Inflammatory macrophage treated with lipopolysaccharide for 4 hours (primary cell): ENCODE results near the gene MARK2.

Source experiments
- DNase-seq: peaks from one replicate; pipeline ENCODE4 v3.0.0-alpha.2; 2020

MARK2 gene

GRCh38 chr11:63911440-63911839 lies 72.5 kb downstream of the MARK2 start:
- no peak for DNase-seq

DNA sequence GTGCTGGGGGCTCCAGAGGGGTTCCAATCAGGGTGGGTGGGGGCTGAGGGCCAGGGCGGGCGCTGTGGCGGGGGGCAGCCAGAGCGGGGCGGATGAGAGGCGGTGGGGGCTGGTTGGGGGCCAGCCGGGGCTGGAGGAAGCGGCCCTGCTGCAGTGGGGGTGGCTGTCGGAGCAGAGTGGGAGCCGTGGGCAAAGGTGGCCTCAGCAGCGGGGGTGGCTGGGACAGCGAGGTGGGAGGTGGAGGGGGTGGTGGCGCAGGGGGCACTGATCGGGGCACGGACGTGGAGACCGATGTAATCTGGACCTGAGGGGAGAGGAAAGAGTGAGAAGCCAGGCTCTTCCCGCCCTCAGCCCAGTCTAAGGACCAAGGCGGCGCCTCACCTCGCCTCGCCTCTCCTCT lies 73.0 kb downstream of the MARK2 start:
- DNase-seq = no peak

GRCh38 chr11:63912678-63913077 lies 73.8 kb downstream of the MARK2 start:
- no peak for DNase-seq

- DNase-seq = no peak
These were observed 75.2 kb downstream of the MARK2 start for GRCh38 chr11:63913866-63914830.

DNA sequence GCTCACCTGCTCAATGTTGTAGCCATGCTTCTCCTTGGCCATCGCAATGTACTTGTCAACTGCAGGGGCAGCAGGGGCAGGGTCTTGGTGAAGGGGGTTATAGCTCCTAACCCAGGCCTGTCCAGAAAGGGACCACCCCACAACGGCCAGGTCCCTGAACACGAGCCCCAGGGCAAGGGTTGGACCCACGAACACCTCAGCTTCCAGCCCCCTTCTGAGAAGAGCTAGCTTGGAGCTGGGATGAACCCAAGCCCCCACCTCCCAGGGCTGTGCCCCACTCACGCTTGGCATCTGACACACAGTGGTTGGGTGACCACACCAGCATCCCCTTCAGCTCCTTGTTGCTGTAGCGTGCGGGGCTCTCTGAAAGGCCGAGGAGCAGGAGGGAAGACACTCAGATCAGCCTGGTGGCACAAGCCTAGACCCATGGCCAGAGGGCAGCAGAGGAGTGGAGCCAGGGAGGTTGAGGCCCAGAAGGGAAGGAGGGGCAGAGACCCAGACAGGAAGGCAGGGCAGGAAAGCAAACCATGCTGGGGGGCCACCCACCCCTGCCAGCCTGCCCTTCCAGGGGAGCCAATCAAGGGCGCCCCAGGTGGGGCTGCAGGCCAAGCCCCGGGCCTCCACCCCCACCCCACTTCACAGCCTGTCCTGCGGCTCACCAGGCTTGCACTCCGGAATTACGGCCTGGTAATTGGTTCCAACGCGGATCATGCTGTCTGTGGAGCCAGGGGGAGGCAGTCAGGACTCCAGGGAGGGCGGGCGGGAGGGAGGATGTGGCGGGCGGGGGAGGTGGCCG lies 76.2 kb downstream of the MARK2 start:
- no peak for DNase-seq

- no peak for DNase-seq
These were observed 77.3 kb downstream of the MARK2 start for GRCh38 chr11:63915961-63916836.

DNA sequence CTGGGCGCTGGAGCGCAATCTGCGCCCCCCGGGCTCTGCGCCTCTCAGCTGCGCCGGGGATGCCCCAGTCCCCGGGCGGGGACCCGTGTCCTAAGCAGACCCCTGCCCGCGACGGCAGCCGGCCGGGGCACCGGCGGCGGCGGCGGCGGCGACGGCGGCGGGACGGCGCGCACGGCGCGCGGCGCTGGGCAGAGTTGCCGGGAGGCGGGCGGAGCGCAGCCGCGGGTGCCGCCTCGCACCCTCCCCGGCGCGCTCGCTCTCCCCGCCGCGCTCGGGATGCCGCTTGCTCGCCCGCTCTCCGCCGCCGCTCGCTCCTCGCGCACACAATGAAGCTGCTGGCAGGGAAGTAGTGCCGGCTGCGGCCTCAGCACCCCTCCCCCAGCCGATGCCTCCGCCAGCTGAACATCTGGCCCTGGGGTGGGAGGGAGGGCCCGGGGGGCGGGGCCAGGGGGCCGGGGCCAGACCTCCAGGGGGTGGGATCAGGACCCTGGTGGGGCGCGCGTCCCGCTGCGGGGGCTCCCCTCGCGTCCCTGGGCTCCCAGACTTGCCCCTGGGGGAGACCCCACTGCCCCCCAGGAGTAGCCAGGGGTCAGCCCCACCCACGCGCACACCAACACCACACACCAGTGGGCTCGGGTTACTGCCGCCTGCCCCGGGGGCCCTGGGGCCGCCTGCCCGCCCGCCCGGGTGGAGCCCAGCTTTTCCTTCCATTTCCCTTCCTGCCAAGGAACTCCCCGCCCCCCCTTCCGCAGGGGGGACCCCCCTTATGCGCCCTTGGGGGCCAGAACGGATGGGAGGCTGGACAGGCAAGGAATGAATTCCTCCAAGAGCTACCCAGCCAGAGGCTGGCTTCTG lies 78.2 kb downstream of the MARK2 start, which contains the start of gene RCOR2:
Gene RCOR2 (minus strand): TSS at position 328 of the 855 bp plus-strand sequence. CDS start 708 bp downstream, outside the sequence.
- DNase-seq = peak; percentile 51

DNA sequence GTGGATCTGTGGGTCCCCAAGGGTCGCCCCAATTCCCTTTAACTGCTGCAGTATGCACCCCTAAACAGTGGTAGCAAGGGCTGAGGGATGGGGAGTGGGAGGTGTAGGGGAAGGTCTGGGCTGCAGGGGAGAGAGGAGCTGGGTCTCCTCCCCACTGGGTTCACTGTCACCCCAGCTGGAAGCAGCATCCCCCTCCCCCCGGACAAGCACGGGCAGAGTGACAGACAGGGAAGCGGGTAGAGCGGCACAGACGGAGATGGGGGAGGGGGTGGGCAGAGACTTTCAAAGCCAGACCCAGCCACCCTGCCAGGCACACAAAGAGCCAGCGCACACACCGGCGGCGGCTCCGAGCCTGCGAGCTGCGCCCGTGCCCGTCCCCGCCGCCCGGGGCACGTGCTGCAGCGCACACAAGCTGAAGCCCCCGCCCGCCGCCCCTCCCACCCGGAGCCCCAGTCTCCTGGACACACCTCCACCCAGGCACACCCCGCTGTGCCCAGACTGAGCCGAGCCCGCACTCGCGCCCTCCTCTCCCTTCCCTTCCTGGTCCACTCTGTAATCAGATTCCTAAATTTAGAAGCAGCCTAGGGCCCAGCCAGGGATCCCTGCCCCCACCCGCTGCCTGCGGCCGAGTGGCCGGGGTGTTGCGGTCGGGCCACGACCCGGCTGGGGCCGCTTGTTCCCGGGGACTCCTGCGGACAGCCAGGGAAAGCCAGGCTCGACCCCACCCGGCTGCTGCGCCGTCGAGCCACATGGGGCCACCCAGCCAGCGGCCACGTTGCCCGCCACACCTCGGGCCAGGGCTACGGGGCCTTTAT lies 79.0 kb downstream of the MARK2 start:
- no peak for DNase-seq

DNA sequence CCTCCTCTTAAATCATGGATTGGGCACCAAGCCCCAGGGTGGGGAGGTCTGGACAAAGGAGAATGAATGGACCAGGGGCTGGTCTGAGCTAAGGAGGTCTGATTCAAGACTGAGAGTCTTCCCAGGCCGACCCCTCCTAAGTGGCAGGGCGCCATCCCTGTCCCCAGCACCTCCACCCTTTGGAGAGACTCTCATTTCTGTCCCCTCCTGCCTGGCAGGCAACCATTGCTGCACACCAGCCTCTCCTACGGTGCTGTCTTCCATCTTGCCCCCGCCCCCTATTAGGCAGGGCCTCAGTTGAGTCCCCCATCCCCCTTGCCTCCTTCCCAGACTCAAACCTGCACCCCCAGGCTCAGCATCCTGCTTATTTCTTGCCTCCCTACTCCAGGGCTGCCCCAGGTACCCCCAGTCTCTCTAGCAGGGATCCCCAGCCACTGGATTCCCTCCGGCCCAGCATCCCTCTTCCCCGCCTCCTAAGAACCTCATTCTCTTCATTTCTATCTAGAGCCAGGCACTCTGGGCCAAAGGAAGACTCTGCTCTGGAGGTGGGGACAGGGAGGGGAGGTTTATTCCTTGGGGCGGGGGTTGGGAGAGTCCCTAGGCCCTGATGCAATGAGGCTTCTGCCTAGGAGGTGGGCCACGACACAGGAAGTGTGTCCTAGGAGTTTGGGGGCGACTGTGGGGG lies 79.7 kb downstream of the MARK2 start:
- DNase-seq = no peak

DNA sequence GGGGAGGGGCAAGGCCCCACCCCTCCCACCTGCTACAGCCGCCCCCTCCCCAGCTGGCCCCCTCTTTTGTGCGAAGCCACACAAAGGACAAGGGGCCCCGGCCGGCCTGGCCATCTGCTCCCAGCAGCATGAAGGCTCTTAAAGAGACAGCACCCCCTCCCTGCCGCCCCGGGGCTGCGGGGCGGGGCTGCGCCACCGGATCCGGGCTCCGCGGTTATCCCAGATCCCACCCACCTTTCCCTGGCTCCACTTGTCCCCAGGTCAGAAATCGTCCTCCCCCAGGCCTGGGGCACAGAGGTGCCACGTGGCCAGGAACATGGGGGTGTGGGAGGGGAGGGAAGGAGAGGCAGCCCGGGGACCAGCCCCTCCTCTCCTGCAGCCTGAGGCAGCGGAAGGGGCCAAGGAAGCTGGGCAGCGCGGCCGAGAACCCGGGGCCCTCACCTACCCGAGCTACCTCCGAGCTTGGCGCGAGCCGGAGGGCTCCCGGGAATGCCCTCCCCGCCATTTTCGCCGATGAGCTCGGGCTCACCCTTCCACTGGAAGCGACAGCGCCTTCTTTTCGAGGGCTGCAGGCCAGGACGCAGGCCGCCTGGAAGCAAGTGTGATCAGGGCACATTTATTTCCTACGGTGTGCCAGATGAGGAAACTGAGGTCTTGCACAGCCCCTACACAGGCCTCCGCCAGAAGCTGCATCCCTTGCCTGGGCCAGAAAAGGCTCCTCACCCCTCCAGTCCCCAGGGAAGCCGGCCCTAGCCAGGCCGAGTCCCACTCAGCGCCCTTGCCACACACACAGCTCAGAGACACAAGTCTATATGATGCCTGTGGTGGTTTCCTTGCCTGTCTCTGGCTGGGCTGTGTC lies 80.6 kb downstream of the MARK2 start:
- no peak for DNase-seq

DNA sequence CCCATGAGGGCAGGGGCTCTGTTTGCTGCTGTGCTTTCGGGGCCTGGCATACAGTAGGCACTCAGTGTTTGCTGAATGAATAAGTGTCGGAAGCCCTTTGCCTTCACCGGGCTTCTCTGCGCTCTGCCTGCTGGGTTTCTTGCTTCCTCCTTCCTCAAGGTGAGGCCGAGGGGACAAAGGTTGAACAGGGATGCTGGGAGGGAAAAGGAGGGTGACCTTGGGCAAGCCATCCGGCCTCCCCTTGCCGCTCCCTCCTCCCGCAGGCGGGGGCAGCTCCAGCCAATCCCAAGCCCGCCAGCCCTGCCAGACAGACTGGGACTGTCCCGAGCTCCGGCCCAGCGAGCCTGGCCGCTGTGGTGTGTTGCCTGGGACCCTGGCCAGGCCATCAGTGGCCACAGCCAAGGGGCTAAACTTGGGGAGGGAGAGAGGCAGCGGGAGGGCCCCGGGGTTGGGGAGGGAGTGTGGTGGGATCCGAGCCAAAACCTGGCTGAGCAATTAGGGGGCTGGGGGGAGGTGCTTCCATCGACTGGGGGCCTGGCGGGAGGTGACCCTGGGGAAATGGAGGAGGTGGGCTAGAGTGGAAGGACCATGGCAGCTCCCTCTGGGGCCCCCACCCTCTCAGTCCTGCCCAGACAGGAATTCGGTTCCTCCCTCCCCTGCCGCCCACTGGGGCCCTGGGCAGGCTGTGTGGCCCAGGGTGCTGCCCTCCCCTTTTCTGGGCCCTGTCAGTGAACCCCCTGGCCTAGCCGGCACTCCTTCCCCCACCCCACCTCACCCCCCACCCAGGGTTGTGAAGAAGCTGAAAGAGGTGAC lies 81.4 kb downstream of the MARK2 start:
- DNase-seq = no peak

DNA sequence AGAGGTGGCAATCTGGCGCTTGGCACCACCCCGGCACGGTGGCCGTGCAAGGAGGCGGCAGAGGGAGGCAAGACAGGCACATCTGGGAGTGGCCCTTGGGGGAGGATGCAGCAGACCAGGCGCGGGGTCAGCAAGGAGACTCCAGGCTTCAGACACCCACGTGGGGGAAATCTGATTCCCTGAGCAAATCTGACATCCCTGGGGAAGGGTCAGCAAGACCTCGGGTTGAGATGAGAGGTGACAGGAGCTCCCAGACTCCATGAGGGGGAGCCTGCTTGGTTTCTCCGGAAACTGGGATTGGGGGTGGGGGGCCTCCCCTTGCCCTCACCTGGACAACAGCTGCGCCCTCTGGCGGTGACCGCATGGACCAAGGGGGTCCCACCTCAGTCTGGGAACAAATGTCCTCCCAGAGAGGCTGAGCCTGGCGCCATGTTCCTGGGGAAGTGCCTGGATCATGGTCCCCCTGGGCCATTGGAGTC lies 82.1 kb downstream of the MARK2 start:
- DNase-seq = no peak

DNA sequence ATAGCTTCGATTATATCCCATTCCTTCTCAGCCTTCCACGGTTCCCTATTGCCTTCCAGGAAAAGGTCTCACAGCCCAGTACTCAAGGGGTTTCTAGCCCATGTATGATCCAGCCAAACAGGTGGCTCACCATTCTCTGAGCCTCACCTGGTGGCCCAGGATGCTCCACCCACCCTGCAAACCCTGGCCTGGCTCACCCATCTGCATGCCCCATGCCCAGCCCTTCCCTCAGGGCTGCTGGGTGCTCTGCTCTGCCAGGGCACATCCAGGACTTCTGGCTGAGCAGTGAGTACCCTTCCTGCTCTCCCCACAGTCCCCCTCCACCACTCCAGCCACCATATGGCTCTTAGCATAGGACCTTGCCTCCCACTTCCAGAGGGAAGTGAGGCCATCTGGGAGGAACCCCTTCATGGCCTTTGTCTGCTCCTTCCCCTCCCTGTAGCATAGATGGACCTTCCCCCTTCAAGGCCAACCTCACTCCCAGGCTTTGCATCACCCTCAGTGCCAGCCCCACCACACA lies 83.8 kb downstream of the MARK2 start:
- DNase-seq = no peak

DNA sequence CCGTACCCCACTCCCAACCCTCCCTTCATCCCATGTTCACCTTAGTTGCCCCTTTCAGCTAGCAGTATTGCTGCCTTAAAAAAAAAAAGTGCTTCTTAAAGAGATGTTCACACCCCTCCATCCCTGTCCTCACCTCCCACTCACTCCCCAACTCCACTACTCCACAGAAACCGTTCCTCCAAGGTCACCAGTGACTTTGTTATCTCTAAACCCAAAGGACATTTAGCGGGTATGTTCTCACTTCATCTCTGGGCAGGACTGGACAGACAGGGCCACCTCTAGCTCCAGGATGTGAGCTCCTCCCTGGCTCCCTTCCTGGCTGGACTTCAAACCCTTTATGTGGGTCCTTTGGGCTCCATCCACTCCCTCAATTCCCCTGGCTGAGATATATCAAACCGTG lies 84.4 kb downstream of the MARK2 start:
- DNase-seq = no peak

- no peak for DNase-seq
These were observed 90.7 kb downstream of the MARK2 start for GRCh38 chr11:63929616-63930015.

DNA sequence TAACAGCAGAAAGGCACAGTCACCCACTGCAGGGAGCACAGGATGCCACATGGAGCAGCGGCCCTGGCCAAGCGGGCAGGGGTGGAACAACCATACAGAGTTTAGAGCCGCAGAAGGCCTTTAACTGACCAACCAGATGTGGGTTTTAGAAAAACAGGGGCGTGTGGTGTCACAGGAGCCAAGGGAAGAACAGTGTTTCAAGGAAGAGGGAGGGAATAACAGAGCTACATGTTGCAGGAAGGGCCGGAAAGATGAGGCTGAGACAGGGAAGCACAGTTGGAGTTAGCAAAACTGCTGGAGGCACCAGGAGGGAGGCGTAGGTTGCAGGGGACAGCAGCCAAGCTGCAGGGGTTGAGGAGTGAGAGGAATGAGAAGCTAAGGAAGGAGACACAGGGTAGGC lies 92.1 kb downstream of the MARK2 start:
- no peak for DNase-seq

GRCh38 chr11:63931876-63932275 lies 93.0 kb downstream of the MARK2 start:
- no peak for DNase-seq

- no peak for DNase-seq
These were observed 94.5 kb downstream of the MARK2 start for GRCh38 chr11:63933459-63933858.
